Measurements from ENCODE around the gene RBM15.

The RBM15 gene

DNA sequence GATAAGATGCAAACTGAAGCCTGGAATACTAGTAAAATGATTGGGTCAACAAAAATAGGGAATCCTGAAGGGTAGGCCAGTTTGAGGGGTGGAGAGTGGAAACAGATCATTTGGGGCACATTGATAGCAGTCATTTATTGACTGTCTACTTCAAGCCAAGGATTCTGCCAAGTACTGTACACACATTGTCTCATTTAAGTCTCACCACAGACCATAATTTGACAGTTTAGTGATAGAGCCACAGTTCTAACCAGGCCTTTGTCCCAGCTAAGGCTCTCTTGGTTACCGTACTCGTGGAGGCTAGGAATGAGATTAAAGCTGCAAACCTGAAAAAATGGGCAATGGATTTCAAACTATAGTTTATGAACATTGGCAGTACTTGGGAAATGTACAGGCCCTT is 11.2 kb downstream of the RBM15 start:
- no peak for DNase-seq (ENCODE audit: low spot score)

GRCh38 chr1:110355321-110355720 is 16.1 kb downstream of the RBM15 start:
- DNase-seq (ENCODE audit: low spot score) = no peak

GRCh38 chr1:110356379-110356778 is 17.2 kb downstream of the RBM15 start:
- DNase-seq (ENCODE audit: low spot score) = no peak

GRCh38 chr1:110360431-110360830 is 21.3 kb downstream of the RBM15 start:
- no peak for DNase-seq (ENCODE audit: low spot score)

- no peak for DNase-seq (ENCODE audit: low spot score)
Observed at GRCh38 chr1:110361856-110362255, 22.7 kb downstream of the RBM15 start.

DNA sequence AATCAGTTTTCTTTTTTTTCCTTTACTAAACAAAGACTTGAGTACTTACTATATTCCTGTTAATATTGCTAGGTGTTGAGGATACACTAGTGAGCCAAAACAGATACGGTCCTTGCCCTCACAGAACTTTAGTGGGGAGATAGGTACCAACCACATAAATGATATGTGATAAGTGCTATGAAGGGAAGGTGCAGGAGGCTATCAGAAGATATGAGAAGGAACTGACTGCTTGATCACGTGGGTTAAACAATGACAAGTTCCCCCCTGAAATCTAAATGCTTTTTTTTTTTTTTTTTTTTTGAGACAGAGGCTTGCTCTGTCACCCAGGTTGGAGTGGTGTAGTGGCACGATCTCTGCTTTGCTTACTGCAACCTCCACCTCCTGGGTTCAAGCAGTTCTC is 25.0 kb downstream of the RBM15 start:
- DNase-seq (ENCODE audit: low spot score) = no peak

DNA sequence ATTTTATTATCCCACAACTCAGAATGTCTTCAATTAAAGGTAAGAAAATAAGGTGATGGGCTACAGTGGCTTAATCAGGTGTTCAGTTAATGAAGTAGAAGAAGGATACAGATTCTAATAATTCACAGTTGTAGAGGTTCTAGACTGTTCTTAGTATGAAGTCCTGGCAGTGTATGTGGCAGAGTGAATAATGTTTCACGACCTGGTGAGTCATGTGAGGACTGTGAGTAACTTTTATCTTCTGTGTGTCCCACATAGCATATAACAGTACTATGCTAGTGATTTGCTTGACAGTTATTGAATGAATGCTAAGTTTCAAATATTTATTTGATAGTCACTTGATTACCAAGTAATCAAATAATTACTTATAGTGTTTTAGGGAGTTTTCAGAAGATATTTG is 31.6 kb downstream of the RBM15 start:
- no peak for DNase-seq (ENCODE audit: low spot score)

GRCh38 chr1:110375490-110375889 is 36.3 kb downstream of the RBM15 start:
- DNase-seq (ENCODE audit: low spot score) = no peak

DNA sequence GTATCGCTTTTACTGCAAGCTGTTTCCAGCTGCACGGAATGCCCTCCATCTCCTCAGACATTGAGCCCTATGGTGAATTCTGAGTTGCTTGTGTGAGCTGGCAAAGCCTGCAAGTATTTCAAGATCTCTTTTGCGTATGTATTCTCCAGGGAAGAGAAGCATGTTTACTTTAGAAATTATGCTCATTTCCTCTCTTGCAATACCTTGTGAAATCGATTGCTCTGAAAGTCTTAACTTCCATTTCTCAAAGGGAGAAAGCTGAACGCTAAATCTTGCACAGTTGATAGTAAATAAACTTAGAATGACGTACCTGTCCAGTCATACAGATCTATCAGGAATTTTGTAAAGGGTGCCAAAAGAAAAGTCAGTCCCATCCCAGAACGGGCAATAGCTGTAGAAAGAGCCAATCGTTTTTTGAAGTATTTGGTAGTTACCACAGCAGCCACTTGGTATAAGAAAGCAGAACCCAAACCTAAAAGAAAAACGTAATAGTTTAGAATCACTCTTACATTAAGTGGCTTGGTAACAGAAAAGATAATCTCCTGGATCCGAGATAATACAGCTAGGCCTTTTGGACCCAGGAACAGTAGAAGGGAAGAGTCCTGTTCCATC is 41.6 kb downstream of the RBM15 start:
- DNase-seq (ENCODE audit: low spot score) = no peak

DNA sequence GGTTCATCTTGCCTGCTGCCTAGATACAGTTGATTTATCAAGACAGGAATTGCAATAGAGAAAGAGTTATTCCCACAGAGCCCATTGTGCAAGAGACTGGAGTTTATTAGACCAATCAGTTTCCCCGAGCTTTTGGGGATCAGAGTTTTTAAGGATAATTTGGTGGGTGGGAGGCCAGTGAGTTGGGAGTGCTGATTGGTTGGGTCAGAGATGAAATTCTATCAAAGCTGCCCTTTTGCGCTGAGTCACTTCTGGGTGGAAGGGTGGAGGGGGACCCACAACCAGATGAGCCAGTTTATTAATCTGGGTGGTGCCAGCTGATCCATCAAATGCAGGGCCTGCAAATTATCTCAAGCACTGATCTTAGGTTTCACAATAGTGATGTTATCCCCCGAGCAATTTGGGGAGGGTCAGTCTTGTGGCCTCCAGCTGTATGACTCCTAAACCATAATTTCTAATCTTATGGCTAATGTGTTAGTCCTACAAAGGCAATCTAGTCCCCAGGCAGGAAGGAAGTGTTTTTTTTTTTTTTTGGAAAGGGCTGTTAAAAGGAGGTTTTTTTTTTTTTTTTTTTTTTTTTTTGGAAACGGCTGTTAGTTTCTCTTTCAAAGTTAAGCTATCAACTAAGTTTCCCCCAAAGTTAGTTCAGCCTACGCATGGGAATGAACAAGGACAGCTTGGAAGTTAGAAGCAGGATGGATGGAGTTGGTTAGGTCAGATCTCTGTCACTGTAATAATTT is 44.2 kb downstream of the RBM15 start:
- no peak for DNase-seq (ENCODE audit: low spot score)

DNA sequence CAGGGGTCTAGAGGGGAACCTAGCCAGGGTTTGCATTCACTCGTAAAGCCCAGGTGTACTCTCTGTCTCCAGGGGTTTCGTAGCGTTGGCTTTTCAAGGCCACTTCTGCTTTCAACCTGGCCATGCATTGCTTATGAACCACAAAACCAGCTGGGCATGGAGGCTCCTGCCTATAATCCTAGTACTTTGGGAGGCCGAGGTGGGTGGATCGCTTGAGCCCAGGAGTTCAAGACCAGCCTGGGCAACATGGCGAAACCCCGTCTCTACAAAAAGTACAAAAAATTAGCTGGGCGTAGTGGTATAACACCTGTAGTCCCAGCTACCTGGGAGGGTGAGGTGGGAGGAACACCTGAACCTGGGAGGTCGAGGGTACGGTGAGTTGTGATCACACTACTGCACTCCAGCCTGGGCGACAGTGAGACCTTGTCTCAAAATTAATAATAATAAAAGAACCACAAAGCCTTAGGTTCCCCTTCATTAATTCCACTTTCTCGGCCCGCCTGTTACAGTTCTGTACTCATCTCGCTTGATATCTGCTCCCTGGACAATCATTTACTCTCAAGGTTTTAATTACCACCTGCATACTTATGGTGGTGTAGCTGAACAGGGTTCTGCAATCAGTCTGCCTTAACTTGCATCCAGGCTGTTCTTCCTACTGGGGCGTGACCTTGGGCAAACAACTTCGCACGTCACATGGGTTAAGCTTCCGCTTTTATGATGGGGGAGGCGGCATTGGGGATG is 45.6 kb downstream of the RBM15 start:
- DNase-seq (ENCODE audit: low spot score) = no peak

DNA sequence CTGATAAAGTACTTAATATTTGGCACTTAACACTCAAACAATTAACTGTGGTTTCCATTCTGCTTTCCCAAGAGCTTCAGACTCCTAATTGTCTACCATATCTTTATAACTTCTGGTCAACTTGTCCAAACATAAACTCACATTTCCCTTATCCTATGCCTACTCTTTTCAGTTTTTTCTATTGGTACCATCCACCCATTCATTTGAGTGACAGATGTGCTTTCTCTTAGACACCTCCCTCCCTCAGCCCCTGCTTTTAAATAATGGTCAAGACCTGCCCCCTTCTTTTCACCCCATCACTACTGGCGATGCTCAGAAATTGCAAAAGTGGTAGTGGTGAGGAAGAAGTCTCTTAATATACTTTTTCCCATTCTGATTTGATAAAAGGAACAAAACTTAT is 46.2 kb downstream of the RBM15 start:
- no peak for DNase-seq (ENCODE audit: low spot score)

DNA sequence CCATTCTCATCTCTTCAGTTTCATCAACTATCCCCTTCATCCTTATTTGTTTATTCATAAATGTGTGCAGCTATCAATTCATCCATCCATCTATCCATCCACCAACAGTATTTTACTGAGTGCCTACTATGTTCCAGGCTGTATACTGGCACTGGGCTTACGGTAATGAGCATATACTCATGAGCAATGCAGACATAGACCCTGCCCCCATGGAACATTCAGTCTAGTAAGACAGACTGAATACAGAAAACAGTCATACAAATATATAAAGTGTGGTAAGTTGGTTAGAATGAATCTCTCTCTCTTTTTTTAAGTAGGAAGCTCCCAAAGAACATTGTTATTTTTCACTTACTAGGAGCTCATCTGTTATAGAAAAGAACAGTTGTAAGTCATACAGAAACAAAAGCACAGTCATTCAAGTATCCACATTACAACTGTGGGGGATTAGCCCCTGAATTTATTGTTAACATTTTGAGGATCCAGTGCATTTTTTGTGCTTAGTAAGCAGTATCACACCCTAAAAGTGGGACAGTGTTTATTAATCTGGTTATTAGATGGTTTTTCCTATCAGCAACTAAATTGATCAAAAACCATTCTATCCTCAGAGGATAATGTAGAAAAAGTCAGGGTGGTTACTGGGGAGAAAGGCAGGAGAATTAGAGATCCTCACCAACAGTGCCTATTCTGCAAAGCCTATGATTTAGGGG is 48.0 kb downstream of the RBM15 start:
- no peak for DNase-seq (ENCODE audit: low spot score)

DNA sequence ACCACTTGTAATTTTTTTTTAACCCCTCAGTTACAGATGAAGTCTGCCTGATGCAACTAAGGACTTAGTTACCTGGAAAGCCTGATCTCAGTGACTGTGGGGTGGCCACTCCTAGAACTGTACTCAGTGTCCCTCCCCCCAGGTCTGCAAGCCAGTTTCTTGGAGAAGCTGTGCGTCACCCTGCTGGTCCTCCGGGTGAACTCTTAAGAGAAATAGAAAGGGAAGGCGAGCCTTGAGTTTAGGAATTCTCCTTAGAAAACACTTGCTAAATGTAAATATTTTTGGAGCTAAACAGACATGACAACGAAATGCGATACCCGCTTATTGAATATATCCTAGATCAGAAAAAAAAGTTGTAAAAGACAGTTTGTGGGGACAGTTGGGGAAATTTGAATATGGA is 50.9 kb downstream of the RBM15 start:
- no peak for DNase-seq (ENCODE audit: low spot score)

GRCh38 chr1:110390692-110391245 is 51.6 kb downstream of the RBM15 start, which contains the start of gene SLC16A4:
SLC16A4 (minus strand) TSS chr1:110391026; CDS start chr1:110389323, 1,703 bp downstream.
- no peak for DNase-seq (ENCODE audit: low spot score)

GRCh38 chr1:110393286-110393685 is 54.1 kb downstream of the RBM15 start:
- DNase-seq (ENCODE audit: low spot score) = no peak

GRCh38 chr1:110393691-110394492 is 54.7 kb downstream of the RBM15 start:
- no peak for DNase-seq (ENCODE audit: low spot score)

DNA sequence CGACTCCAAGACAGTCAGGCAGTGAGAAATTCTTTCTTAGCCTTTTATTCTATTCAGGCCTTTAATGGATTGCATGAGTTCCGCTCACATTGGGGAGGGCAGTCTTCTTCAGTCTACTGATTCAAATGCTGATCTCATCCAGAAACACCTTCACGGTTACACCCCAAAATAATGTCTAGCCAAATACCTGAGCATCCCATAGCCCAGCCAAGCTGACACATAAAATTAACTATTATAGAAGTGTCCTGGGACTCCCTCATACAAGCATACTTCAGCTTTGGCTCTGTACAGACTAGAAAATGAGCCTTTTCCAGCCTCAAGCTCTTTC is 55.3 kb downstream of the RBM15 start:
- DNase-seq (ENCODE audit: low spot score) = no peak

Measured in hematopoietic multipotent progenitor cell treated with erythropoietin and hydrocortisone succinate and interleukin-3 and kit ligand, for 15 days (in vitro differentiated cells).